IPS-20b (cell line): ENCODE measurements around the gene MTF2.
A peak's percentile ranks its signal among the peaks of the same experiment; 100 is the strongest.
"Not testable (repeated sequence)": the region's sequence is repeated elsewhere in the genome, so short reads cannot be mapped to it uniquely, and the experiment has no call there.

Experiments used
- H3K27ac ChIP-seq: one replicate; pipeline ENCODE4 v1.5.1; 2013; ENCODE audit warnings: low read length
- H3K27me3 ChIP-seq: 2 replicates; pipeline ENCODE4 v1.6.1; 2013; ENCODE audit warnings: mild to moderate bottlenecking, low read length, inconsistent platforms; ENCODE audit not compliant: insufficient read depth
- H3K36me3 ChIP-seq: 2 replicates; pipeline ENCODE4 v1.6.1; 2013; ENCODE audit warnings: low read depth, mild to moderate bottlenecking, inconsistent platforms, low read length, moderate library complexity; ENCODE audit not compliant: insufficient read depth
- H3K4me1 ChIP-seq: 2 replicates; pipeline ENCODE4 v1.6.1; 2013; ENCODE audit warnings: mild to moderate bottlenecking, control low read depth, inconsistent platforms, low read length, moderate library complexity; ENCODE audit not compliant: insufficient read depth
- H3K4me3 ChIP-seq: 2 replicates; pipeline ENCODE4 v1.5.1; 2013; ENCODE audit warnings: mild to moderate bottlenecking, low read length, inconsistent platforms
- H3K9ac ChIP-seq: 2 replicates; pipeline ENCODE4 v1.6.1; 2013; ENCODE audit warnings: low read depth, mild to moderate bottlenecking, inconsistent platforms, low read length, moderate library complexity
- H3K9me3 ChIP-seq: 2 replicates; pipeline ENCODE4 v1.6.1; 2013; ENCODE audit warnings: mild to moderate bottlenecking, low read depth, low read length, inconsistent platforms; ENCODE audit not compliant: insufficient read depth

The MTF2 gene

DNA sequence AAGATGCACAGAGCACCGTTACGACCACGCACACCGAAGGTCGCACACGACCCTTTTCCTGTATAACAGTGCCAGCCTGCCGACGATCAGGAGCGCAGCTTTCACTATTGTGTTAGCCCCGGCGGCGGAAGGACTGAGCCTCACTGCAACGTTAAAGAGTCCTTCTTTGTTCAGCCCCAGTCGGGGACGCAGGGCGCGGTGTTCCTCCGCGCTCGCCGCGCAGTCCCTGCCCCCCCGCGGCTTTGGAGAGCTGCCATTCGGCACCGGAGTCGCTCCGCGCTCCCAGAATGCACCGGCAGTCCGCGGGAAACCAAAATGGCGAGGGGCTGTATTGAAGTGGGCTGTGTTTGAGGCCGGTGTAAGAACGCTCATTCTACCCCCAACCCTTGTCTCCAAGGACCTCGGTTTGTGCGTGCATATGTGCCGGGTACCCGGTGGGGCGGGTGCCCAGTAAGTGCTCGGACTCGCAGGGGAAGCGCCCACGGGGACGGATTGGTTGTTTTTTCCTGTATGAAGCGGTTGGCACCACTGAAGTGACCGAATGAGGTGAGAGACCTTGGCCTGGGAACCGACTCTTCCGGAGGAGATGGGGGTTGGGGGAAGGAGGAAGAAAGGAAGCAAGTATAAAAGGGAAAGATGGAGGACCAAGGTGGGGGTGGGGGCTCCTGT, at the start of gene MTF2:
Gene MTF2, plus strand, starts transcription at position 298 of the 669 bp plus-strand sequence. Its CDS starts 244 bp downstream, at position 542.
- Histone ChIP-seq H3K9me3 (peaks cover 8% of the 10 kb centered on the region), H3K27me3 (no peaks in the 10 kb centered on the region), H3K36me3 (peaks cover 25% of the 10 kb centered on the region), H3K27ac (peak within 1 kb of the TSS; percentile 99), H3K9ac (peak within 1 kb of the TSS; percentile 100), H3K4me1 (peaks cover 9% of the 10 kb centered on the region; the same call in 1 of the 2 replicates), H3K4me3 (peak within 1 kb of the TSS; percentile 93)

DNA sequence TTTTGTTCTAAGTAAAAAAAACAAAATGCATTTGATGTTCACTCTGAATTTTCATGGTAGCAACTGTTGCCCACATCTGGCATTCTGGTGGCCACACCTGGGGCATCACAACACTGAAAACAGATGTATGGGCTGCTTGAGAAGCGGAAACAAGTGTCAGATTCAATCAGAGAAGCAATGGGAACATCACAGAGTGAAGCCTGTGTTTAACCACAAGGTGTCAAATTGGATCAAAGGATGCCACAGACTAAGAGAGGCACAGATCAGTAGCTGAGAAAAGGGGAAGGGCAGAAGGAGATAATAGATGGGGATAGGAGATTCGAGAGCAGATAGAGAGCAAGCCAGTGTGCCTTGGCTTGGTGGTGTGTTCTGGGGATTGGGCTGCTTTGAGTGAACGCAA, 49.8 kb upstream of the MTF2 start:
- H3K9ac ChIP-seq = no peak overlapping the region
- no peaks in the 10 kb centered on the region for H3K4me1 ChIP-seq
- no peak overlapping the region for H3K4me3 ChIP-seq

DNA sequence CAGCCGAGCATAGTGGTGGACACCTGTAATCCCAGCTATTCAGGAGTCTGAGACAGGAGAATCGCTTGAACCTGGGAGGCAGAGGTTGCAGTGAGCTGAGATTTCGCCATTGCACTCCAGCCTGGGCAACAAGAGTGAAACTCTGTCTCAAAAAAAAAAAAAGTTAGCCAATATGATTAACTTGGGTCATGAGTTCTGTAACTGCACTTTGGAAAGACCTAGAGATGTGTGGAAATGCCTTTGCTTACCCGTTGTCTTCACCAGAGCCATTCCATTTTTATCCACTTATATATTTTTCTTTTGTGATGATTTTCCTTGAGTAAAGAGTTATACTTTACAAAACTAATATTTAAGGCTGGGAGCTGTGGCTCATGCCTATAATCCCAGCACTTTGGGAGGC, 48.9 kb upstream of the MTF2 start:
- not testable (repeated sequence) for H3K4me3 ChIP-seq, H3K27ac ChIP-seq, H3K4me1 ChIP-seq, H3K9ac ChIP-seq, H3K36me3 ChIP-seq, H3K9me3 ChIP-seq, H3K27me3 ChIP-seq

More for the DNA sequence above, 49.8 kb upstream of the MTF2 start:
- H3K27me3 ChIP-seq = no peaks in the 10 kb centered on the region
- no peaks in the 10 kb centered on the region for H3K36me3 ChIP-seq
- no peaks in the 10 kb centered on the region for H3K9me3 ChIP-seq
- no peak overlapping the region for H3K27ac ChIP-seq

DNA sequence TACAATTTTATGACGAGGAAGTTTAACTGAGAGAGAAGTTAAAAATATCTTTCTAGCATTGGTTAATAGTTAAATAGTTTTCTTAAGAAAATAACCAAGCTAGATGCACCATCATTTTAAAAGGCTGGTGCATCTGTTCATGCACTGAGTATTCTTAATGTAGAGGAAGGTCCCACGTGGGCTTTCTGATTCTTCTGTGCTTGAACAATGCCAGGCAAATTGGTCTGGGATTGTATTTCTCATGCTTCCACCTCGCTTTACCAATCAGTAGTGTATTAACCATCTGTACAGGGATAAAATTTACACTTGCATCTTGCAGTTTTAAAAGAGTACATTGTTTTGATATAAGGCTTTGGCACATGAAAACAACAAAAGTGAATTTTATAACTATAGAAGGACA, 47.4 kb upstream of the MTF2 start:
- no peaks in the 10 kb centered on the region for H3K36me3 ChIP-seq
- no peak overlapping the region for H3K27ac ChIP-seq
- no peak overlapping the region for H3K9ac ChIP-seq
- H3K4me1 ChIP-seq = no peaks in the 10 kb centered on the region
- H3K27me3 ChIP-seq = no peaks in the 10 kb centered on the region
- H3K9me3 ChIP-seq = no peaks in the 10 kb centered on the region
- no peak overlapping the region for H3K4me3 ChIP-seq

DNA sequence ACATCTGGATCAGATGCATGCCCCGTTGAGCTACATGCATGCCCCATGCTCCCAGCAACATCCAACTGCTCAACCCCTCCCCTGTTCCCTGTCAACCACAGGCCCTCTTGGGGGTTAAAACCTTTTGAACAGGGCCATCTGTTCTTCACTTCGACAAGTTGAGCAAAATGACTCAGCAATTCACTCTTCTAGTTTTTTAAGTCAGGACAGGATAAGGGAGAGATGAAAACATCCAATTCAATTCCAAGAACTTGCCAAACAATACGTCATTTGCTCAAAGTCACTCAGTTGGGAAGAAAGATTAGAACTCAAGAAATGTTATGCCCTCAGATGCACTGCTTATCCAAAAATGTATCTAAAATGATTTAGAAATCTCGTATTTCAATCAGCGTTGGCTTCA, 46.1 kb upstream of the MTF2 start:
- Histone ChIP-seq H3K27me3 (no peaks in the 10 kb centered on the region), H3K4me3 (no peak overlapping the region), H3K4me1 (no peaks in the 10 kb centered on the region), H3K9me3 (no peaks in the 10 kb centered on the region), H3K9ac (no peak overlapping the region), H3K27ac (no peak overlapping the region), H3K36me3 (no peaks in the 10 kb centered on the region)

DNA sequence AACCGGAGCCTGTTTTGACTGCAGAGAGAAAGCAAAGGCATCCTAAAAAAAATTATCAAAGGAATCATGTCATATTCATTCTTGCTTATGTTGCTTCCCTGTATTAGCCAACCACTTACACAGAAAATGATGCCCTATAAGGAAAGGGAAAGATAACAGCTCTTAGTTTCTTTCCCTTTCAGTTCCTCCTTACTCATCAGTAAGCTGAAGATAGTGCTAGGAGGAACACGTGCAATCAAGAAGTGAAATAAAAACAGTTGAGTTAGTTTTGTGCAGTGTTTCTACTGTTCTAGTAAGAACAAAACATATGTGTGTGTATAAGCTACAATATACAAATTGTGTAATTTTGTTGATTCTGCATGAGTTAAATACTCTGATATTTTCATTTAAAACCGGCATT, 45.3 kb upstream of the MTF2 start:
- Histone ChIP-seq H3K9me3 (no peaks in the 10 kb centered on the region), H3K9ac (no peak overlapping the region), H3K27me3 (no peaks in the 10 kb centered on the region), H3K27ac (no peak overlapping the region), H3K4me3 (no peak overlapping the region), H3K36me3 (no peaks in the 10 kb centered on the region), H3K4me1 (no peaks in the 10 kb centered on the region)

DNA sequence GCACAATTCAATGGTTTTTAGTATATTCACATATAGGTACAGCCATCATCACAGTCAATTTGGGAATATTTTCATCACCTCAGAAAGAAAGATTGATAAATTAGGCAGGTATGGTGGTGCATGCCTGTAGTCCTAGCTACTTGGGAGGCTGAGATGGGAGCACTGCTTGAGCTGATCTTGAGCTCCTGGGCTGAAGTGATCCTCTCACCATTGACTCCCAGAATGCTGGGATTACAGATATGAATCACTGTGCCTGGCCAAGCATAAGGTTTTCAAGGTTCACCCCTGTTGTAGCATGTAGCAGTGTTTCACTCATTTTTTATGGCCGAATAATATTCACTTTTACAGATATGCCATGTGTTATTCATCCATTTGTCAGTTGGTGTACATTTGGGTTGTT, 44.7 kb upstream of the MTF2 start:
- H3K27ac ChIP-seq = no peak overlapping the region
- no peaks in the 10 kb centered on the region for H3K36me3 ChIP-seq
- no peak overlapping the region for H3K9ac ChIP-seq
- H3K4me3 ChIP-seq = no peak overlapping the region
- no peaks in the 10 kb centered on the region for H3K27me3 ChIP-seq
- no peaks in the 10 kb centered on the region for H3K9me3 ChIP-seq
- H3K4me1 ChIP-seq = no peaks in the 10 kb centered on the region

DNA sequence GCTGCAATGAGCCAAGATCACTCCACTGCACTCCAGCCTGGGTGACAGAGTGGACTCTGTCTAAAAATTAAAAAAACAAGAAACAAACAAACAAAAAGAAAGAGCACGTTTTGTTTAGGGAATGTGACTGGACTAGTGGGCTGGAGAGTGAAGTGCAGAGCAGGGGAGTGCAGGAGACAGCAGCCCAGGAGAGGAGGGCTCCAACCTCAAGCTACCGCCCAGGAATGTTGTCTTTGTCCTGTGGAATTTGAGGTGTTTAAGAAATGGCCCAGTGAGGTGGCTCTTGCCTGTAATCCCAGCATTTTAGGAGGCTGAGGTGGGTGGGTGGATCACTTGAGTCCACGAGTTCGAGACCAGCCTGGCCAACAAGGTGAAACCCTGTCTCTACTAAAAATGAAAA, 42.4 kb upstream of the MTF2 start:
- no peak overlapping the region for H3K4me3 ChIP-seq
- H3K27ac ChIP-seq = no peak overlapping the region
- H3K9ac ChIP-seq = no peak overlapping the region
- no peaks in the 10 kb centered on the region for H3K36me3 ChIP-seq
- no peaks in the 10 kb centered on the region for H3K27me3 ChIP-seq
- H3K4me1 ChIP-seq = no peaks in the 10 kb centered on the region
- H3K9me3 ChIP-seq = no peaks in the 10 kb centered on the region

DNA sequence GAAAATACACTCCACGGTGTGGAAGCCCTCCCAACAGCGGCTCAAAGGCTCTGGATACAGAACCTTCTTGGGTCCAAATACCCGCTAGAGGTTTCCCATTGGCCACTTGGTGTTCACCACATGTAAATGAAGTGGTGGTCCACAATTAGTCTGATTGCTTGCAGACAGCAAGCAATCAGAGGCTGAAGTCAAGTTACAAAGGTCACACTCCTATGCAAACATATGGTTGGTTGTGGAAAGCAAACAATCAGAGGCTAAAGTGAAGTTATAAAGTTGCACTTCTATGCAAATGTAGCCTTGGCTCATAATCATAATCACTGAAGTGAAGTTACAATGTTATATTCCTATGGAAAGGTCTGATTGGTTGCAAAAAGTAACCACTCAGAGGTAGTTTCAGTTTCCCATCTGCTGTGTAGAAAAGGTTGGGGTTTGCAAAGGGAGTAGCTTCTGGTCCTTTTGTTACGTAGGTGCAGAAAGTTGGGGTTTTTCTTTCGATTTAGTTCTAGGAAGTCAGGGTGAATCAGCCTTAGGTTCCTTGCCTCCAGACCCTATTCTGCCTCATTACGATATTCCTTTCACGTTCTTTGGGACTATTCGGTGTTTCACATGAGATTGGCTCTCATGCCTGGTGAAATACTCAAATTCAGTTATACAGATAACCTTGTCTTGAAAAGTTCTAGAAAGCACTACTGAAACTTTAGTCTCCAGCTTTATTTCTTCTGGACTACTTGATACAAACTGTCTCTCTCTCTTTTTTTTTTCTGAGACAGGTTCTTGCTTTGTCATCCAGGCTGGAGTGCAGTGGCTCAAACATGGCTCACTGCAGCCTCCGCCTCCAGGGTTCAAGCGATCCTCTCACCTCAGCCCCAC, 36.7 kb upstream of the MTF2 start:
- Histone ChIP-seq H3K27ac (no peak overlapping the region), H3K4me3 (no peak overlapping the region), H3K4me1 (no peaks in the 10 kb centered on the region), H3K9ac (no peak overlapping the region), H3K9me3 (no peaks in the 10 kb centered on the region), H3K27me3 (no peaks in the 10 kb centered on the region), H3K36me3 (no peaks in the 10 kb centered on the region)

DNA sequence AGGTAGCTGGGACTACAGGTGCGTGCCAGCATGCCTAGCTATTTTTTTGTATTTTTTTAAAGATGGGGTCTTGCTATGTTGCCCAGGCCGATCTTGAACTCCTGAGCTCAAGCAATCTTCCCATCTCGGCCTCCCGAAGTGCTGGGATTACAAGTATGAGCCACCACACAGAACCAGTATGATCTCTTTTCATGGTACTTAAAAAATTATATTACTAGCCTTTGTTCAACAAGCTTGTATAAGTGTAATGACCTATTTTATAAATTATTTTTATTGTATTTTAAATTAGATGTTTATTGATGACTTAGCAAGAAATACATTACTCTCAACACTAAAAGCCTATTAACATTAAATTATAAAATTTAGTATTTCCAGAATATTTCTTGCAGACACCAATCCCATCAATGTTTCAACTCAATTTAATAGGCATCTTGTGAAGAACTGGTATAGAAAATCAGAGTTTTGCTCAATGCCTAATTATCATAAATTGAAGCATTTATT, 36.0 kb upstream of the MTF2 start:
- Histone ChIP-seq H3K9me3 (no peaks in the 10 kb centered on the region), H3K36me3 (no peaks in the 10 kb centered on the region), H3K27ac (no peak overlapping the region), H3K9ac (no peak overlapping the region), H3K4me1 (no peaks in the 10 kb centered on the region), H3K27me3 (no peaks in the 10 kb centered on the region), H3K4me3 (no peak overlapping the region)

DNA sequence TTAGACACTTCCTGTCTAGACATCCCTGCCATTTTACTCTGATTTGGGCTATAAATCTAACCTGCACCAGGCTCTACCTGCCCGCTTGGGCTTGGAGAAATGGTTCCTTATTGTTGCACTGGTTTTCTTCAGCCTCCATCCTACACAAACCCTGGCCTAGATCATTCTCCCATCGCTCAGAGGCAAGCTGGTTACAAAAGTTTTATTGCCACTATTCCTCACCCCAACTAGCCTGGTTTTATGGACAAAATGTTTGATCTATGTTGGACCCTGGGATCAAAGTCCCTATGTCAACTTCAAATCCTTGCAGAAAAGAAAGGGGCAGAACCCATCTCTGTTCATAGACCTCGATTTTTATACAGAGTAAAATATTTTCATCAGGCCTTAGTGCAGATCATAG, 31.5 kb upstream of the MTF2 start:
- H3K27me3 ChIP-seq = no peaks in the 10 kb centered on the region
- H3K9me3 ChIP-seq = no peaks in the 10 kb centered on the region
- H3K36me3 ChIP-seq = no peaks in the 10 kb centered on the region
- H3K4me3 ChIP-seq = no peak overlapping the region
- no peaks in the 10 kb centered on the region for H3K4me1 ChIP-seq
- H3K27ac ChIP-seq = no peak overlapping the region
- H3K9ac ChIP-seq = no peak overlapping the region

DNA sequence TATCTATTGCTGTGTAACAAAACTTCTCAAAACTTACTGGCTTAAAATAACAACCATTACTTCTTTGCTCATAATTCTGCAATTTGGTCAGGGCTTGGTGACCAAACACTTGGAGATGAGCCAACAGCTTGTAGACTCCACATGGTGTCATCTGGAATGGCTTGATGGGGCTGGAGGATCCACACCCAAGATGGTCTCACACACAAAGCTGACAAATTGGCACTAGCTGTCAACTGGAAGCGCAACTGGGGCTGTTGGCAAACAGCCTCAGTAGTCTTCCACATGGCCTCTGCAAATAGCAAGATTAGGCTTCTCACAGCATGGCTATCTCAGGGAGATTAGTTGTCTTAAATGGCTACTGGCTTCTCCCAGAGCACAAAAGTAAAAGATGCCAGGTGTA, 27.1 kb upstream of the MTF2 start:
- Histone ChIP-seq H3K4me1 (no peaks in the 10 kb centered on the region), H3K9me3 (no peaks in the 10 kb centered on the region), H3K9ac (no peak overlapping the region), H3K4me3 (no peak overlapping the region), H3K36me3 (no peaks in the 10 kb centered on the region), H3K27ac (no peak overlapping the region), H3K27me3 (no peaks in the 10 kb centered on the region)
